Gastrocnemius medialis (tissue), 4 donors: Measurements from ENCODE around the gene TNNI3K. TPM values are rescaled to one million over a fixed set of nuclear protein-coding genes. Genes with fewer than 3 reads are reported as not detected.

Experiments used
- ATAC-seq, 2 donors: fragments of 150-250 bp; one replicate each; pipeline ENCODE4 v1.9.1; 2016
- DNase-seq, 2 donors: peaks; one replicate each; pipeline ENCODE4 v3.0.0-alpha.2; 2019
- H3K27ac ChIP-seq, 4 donors: fragments of 200-600 bp; sonication (generic); 1 replicate in 1 of 4; 2 replicates in 3 of 4; pipeline ENCODE4 v1.5.1; 2016 to 2018; ENCODE audit warnings: mild to moderate bottlenecking in 2 of 4, moderate library complexity in 1 of 4
- H3K27me3 ChIP-seq, 3 donors: fragments of 200-600 bp; sonication (generic) in 2 of 3; 1 replicate in 1 of 3; 2 replicates in 2 of 3; pipeline versions ENCODE4 v1.5.1 to v1.6.0; 2016 to 2019; ENCODE audit warnings: mild to moderate bottlenecking in 1 of 3, moderate library complexity in 1 of 3
- H3K36me3 ChIP-seq, 2 donors: fragments of 200-600 bp; sonication (generic) in 1 of 2; one replicate each; pipeline ENCODE4 v1.5.1; 2017 to 2018
- H3K4me1 ChIP-seq, 2 donors: fragments of 200-600 bp; sonication (generic) in 1 of 2; one replicate each; pipeline ENCODE4 v1.5.1; 2016 to 2017; ENCODE audit warnings: mild to moderate bottlenecking in 2 of 2
- H3K4me3 ChIP-seq, 4 donors: fragments of 200-600 bp; sonication (generic) in 3 of 4; 1 replicate in 1 of 4; 2 replicates in 3 of 4; pipeline ENCODE4 v1.5.1; 2016 to 2019; ENCODE audit warnings: mild to moderate bottlenecking in 2 of 4
- H3K9me3 ChIP-seq, 3 donors: fragments of 200-600 bp; sonication (generic) in 2 of 3; 1 replicate in 1 of 3; 2 replicates in 2 of 3; pipeline ENCODE4 v1.5.1; 2016 to 2019
- POLR2A ChIP-seq, 2 donors: fragments of 450-650 bp; IDR thresholded peaks; one replicate each; pipeline ENCODE4 v1.6.1; 2017; ENCODE audit warnings: antibody characterized with exemption in 2 of 2, mild to moderate bottlenecking in 2 of 2, moderate library complexity in 2 of 2
- in situ Hi-C, 4 donors: fragments of 200-750 bp; cut with MboI; loops; one replicate each; pipeline versions ENCODE4 v1.15.0 to v1.8.0; 2017; ENCODE audit warnings: low sequenced_read_pairs in 4 of 4
- intact Hi-C: fragments of 100-400 bp; cut with DNase I; formaldehyde crosslinking; loops from one replicate; pipeline ENCODE4 v1.15.1; 2023; ENCODE audit warnings: low total_unique reads
- total RNA-seq, 4 donors: library from RNA; depleted of rRNA; stranded (reverse); fragments of >200 nt; gene quantifications; one replicate each; pipeline versions ENCODE4 v1.1.0 to v1.2.3, GENCODE V29; 2016
- TF ChIP-seq, protein P1 (sequence below), 5 experiments: fragments of 450-650 bp in 3 of 5; fragments of 200-600 bp in 2 of 5; sonication (generic) in 2 of 5; IDR thresholded peaks in 4 of 5; conservative IDR thresholded peaks in 1 of 5; 1 replicate in 4 of 5; 2 replicates in 1 of 5; pipeline ENCODE4 v1.5.1; 2016 to 2019; ENCODE audit warnings: antibody characterized with exemption in 5 of 5, mild to moderate bottlenecking in 3 of 5, moderate library complexity in 3 of 5

The TNNI3K gene
- total RNA-seq, 4 donors from 2014 or later: 0.39 to 8.6 (median 4.0) TPM

- no peaks in the 10 kb centered on the region for H3K27me3 ChIP-seq
- H3K27ac ChIP-seq: no peak overlapping the region
- DNase-seq (no peak), ATAC-seq (no peak)
- in situ Hi-C loops: no loop called here
- no peaks in the 10 kb centered on the region for H3K9me3 ChIP-seq
- intact Hi-C loops: no loop called here
- H3K4me1 ChIP-seq: no peaks in the 10 kb centered on the region
- H3K4me3 ChIP-seq: no peak overlapping the region
- TF ChIP-seq POLR2A (IDR thresholded peaks at IDR 0.05): no peak
- TF ChIP-seq, protein P1, sequence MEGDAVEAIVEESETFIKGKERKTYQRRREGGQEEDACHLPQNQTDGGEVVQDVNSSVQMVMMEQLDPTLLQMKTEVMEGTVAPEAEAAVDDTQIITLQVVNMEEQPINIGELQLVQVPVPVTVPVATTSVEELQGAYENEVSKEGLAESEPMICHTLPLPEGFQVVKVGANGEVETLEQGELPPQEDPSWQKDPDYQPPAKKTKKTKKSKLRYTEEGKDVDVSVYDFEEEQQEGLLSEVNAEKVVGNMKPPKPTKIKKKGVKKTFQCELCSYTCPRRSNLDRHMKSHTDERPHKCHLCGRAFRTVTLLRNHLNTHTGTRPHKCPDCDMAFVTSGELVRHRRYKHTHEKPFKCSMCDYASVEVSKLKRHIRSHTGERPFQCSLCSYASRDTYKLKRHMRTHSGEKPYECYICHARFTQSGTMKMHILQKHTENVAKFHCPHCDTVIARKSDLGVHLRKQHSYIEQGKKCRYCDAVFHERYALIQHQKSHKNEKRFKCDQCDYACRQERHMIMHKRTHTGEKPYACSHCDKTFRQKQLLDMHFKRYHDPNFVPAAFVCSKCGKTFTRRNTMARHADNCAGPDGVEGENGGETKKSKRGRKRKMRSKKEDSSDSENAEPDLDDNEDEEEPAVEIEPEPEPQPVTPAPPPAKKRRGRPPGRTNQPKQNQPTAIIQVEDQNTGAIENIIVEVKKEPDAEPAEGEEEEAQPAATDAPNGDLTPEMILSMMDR (IDR thresholded peaks at IDR 0.05 in 4 of 5, conservative IDR thresholded peaks at IDR 0.05 in 1 of 5): no peak
- H3K36me3 ChIP-seq: no peaks in the 10 kb centered on the region
Measured at GRCh38 chr1:74592580-74593355, 357.6 kb downstream of the TNNI3K start.

Other genes starting within 250 kb of the TNNI3K start
- 1 to 10 TPM in 1 of 4 donors, under 1 TPM in 2, not detected in 1; 0.52 to 2.2 (median 0.56) TPM for gene LRRIQ3, start 37.2 kb upstream of the TNNI3K start, total RNA-seq
- gene FPGT, start 37.1 kb upstream of the TNNI3K start, total RNA-seq: 1 to 10 TPM; 2.7 to 6.0 (median 3.3) TPM